DOHH2 (cell line): ENCODE data around the gene CREB5.

ENCODE experiments used
- H3F3A ChIP-seq: fragments of 200-600 bp; sonication (generic), shearing (Covaris generic); 2 replicates; pipeline ENCODE4 v1.6.0; 2016; ENCODE audit warnings: antibody characterized with exemption, mild to moderate bottlenecking; ENCODE audit not compliant: control insufficient read depth, insufficient read depth
- H3K27ac ChIP-seq: fragments of 200-600 bp; sonication (generic); 2 replicates; pipeline ENCODE4 v1.5.1; 2014; ENCODE audit warnings: low read depth, mild to moderate bottlenecking, low read length, moderate library complexity
- H3K27me3 ChIP-seq: fragments of 200-600 bp; sonication (generic); 2 replicates; pipeline ENCODE4 v1.6.1; 2014; ENCODE audit warnings: mild to moderate bottlenecking, low read length, mixed read lengths; ENCODE audit not compliant: control insufficient read depth
- H3K36me3 ChIP-seq: fragments of 200-600 bp; sonication (generic); 2 replicates; pipeline ENCODE4 v1.6.1; 2014; ENCODE audit warnings: mild to moderate bottlenecking, low read length, moderate library complexity, mixed read lengths; ENCODE audit not compliant: control insufficient read depth
- H3K4me1 ChIP-seq: fragments of 200-600 bp; sonication (generic); 2 replicates; pipeline ENCODE4 v1.6.1; 2014; ENCODE audit warnings: mild to moderate bottlenecking, low read length, mixed read lengths; ENCODE audit not compliant: control insufficient read depth
- H3K4me2 ChIP-seq: fragments of 200-600 bp; sonication (generic); 2 replicates; pipeline ENCODE4 v1.6.0; 2014; ENCODE audit warnings: mild to moderate bottlenecking, low read length, moderate library complexity
- H3K4me3 ChIP-seq: fragments of 200-600 bp; sonication (generic); 2 replicates; pipeline ENCODE4 v1.5.1; 2014; ENCODE audit warnings: mild to moderate bottlenecking, low read length, mixed read lengths
- H3K79me2 ChIP-seq: fragments of 200-600 bp; sonication (generic); 2 replicates; pipeline ENCODE4 v1.6.1; 2014; ENCODE audit warnings: mild to moderate bottlenecking, low read length, mixed read lengths; ENCODE audit not compliant: control insufficient read depth
- H3K9me2 ChIP-seq: fragments of 200-600 bp; sonication (generic); replicated peaks from 2 replicates; pipeline ENCODE4 v1.6.1; 2014; ENCODE audit warnings: mild to moderate bottlenecking, low read length, mixed read lengths; ENCODE audit not compliant: control insufficient read depth
- H3K9me3 ChIP-seq: fragments of 200-600 bp; sonication (generic); 2 replicates; pipeline ENCODE4 v1.6.1; 2014; ENCODE audit warnings: antibody characterized with exemption, low read length, mixed read lengths; ENCODE audit not compliant: control insufficient read depth, insufficient read depth
- H4K20me1 ChIP-seq: fragments of 200-600 bp; sonication (generic); 2 replicates; pipeline ENCODE4 v1.6.0; 2014; ENCODE audit warnings: low read depth, mild to moderate bottlenecking, antibody characterized with exemption, low read length, moderate library complexity; ENCODE audit not compliant: control insufficient read depth, insufficient read depth
- EZH2phosphoT487 ChIP-seq: fragments of 200-600 bp; sonication (generic); IDR thresholded peaks from 2 replicates; pipeline ENCODE4 v1.6.1; 2017; ENCODE audit warnings: borderline replicate concordance, mild to moderate bottlenecking, antibody characterized with exemption, low read length, moderate library complexity, mixed read lengths
- TF ChIP-seq, protein P1 (sequence below): fragments of 200-600 bp; sonication (generic); IDR thresholded peaks from one replicate; pipeline ENCODE4 v1.5.1; 2014; ENCODE audit warnings: antibody characterized with exemption, mild to moderate bottlenecking, low read depth, low read length; ENCODE audit not compliant: poor library complexity, severe bottlenecking

Gene CREB5

DNA sequence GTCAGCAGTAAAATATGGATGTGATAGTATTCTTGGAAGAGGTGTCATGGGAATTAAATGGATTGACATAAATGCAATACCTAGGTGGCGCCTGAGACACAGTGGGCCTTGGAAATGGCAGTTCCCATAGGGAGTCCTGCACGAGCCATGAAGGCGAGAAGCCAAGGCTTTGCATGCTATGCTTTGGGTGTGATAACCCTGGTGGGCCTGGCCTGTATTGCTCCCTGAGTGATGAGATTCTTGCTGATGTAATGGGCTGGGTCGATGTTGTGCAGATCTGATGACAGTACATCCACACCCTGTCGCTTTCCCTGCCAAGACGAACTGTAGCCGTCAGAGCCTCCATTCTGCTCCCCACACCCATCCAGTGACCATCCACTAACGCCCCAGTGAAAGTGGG is 46.4 kb downstream of the CREB5 start:
- Histone ChIP-seq H4K20me1 (no peaks in the 10 kb centered on the region), H3K4me1 (no peaks in the 10 kb centered on the region), H3K4me2 (no peak overlapping the region), H3K27me3 (peaks cover 6% of the 10 kb centered on the region), H3F3A (no peaks in the 10 kb centered on the region), H3K9me2 (no peaks in the 10 kb centered on the region), H3K36me3 (no peaks in the 10 kb centered on the region), H3K27ac (no peak overlapping the region), H3K4me3 (no peak overlapping the region), H3K9me3 (no peaks in the 10 kb centered on the region), H3K79me2 (no peaks in the 10 kb centered on the region)
- TF ChIP-seq, protein P1, sequence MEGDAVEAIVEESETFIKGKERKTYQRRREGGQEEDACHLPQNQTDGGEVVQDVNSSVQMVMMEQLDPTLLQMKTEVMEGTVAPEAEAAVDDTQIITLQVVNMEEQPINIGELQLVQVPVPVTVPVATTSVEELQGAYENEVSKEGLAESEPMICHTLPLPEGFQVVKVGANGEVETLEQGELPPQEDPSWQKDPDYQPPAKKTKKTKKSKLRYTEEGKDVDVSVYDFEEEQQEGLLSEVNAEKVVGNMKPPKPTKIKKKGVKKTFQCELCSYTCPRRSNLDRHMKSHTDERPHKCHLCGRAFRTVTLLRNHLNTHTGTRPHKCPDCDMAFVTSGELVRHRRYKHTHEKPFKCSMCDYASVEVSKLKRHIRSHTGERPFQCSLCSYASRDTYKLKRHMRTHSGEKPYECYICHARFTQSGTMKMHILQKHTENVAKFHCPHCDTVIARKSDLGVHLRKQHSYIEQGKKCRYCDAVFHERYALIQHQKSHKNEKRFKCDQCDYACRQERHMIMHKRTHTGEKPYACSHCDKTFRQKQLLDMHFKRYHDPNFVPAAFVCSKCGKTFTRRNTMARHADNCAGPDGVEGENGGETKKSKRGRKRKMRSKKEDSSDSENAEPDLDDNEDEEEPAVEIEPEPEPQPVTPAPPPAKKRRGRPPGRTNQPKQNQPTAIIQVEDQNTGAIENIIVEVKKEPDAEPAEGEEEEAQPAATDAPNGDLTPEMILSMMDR: no peak
- TF ChIP-seq EZH2phosphoT487: no peak

DNA sequence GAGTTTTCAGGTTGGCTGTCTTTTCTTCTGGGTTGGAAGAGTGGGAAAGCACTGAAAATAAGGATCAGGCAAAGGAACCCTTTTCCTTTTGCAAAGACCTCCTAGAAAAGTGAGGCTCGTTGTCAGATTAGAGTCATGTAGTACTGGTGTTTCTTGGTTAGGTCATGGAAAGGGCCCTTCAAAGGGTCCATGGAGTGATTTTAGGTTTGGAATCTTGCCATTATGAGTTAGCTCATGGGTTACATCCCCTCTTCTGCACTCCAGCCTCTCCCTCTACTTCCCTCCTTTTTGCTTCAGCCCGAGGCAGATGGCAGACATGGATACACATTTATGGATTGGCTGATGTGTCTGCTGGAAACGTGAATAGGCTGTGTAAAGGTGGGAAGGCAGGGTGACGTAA is 47.0 kb downstream of the CREB5 start:
- H3K27me3 ChIP-seq: peaks cover 12% of the 10 kb centered on the region
- no peaks in the 10 kb centered on the region for H3K9me3 ChIP-seq
- H3K36me3 ChIP-seq: no peaks in the 10 kb centered on the region
- TF ChIP-seq EZH2phosphoT487: no peak
- TF ChIP-seq, protein P1: no peak
- no peak overlapping the region for H3K4me3 ChIP-seq
- H3K27ac ChIP-seq: no peak overlapping the region
- no peaks in the 10 kb centered on the region for H4K20me1 ChIP-seq
- H3K9me2 ChIP-seq: no peaks in the 10 kb centered on the region
- H3K4me1 ChIP-seq: no peaks in the 10 kb centered on the region
- no peaks in the 10 kb centered on the region for H3F3A ChIP-seq
- no peak overlapping the region for H3K4me2 ChIP-seq
- H3K79me2 ChIP-seq: no peaks in the 10 kb centered on the region

DNA sequence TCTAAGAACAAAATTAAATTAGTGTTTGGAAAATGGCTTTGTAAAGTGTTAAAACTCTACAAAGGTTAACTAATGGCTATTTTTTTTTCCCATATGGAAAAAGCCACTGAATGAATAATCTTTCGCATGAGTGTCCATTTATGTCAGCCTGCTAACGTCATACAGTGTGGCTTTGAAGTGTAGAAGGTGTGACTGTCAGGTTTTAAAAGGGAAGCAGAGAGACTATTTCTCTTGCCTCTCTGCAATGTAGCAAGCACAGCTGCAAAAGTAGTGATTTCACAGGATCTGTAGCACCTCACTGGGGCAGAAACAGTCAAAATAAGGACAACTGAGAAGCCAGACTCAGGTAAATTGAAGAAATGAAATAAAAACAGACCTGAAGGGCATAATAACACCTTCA is 53.4 kb downstream of the CREB5 start:
- H3K9me3 ChIP-seq: no peaks in the 10 kb centered on the region
- H3F3A ChIP-seq: no peaks in the 10 kb centered on the region
- H3K79me2 ChIP-seq: no peaks in the 10 kb centered on the region
- no peaks in the 10 kb centered on the region for H3K9me2 ChIP-seq
- no peak overlapping the region for H3K4me2 ChIP-seq
- H3K4me1 ChIP-seq: no peaks in the 10 kb centered on the region
- TF ChIP-seq, protein P1: no peak
- no peak for TF ChIP-seq EZH2phosphoT487
- H3K36me3 ChIP-seq: no peaks in the 10 kb centered on the region
- H3K4me3 ChIP-seq: no peak overlapping the region
- no peaks in the 10 kb centered on the region for H4K20me1 ChIP-seq
- H3K27ac ChIP-seq: no peak overlapping the region
- peaks cover 36% of the 10 kb centered on the region for H3K27me3 ChIP-seq

DNA sequence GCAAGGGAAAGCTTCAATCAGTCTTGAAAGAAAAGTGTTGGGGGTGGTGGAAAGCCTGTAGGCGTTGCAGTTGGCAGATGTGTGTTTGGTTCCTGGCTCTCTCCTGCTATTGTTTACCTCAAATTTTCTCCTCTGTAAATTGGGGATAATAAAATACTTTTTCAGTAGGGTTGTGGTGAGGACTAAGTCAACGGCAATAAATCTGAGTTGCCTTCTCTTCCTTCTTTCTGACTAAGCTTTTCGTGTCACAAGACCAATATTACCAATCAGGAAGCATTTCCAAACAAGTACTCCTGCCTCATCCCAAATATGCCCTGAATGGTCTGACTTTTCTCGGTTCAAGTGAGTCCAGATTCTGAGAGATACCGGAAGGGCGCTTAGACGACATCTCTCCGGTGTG is 54.0 kb downstream of the CREB5 start:
- H3K27me3 ChIP-seq: peaks cover 36% of the 10 kb centered on the region
- no peaks in the 10 kb centered on the region for H3K4me1 ChIP-seq
- H3K4me2 ChIP-seq: no peak overlapping the region

More for the DNA sequence above, 54.0 kb downstream of the CREB5 start:
- no peaks in the 10 kb centered on the region for H4K20me1 ChIP-seq
- no peak overlapping the region for H3K27ac ChIP-seq
- H3F3A ChIP-seq: no peaks in the 10 kb centered on the region
- H3K79me2 ChIP-seq: no peaks in the 10 kb centered on the region
- no peak overlapping the region for H3K4me3 ChIP-seq
- H3K9me3 ChIP-seq: no peaks in the 10 kb centered on the region
- H3K36me3 ChIP-seq: no peaks in the 10 kb centered on the region
- no peaks in the 10 kb centered on the region for H3K9me2 ChIP-seq
- no peak for TF ChIP-seq EZH2phosphoT487
- TF ChIP-seq, protein P1: no peak
